Natural killer cell (primary cell): ENCODE data around the gene OR56A4. TPM values are rescaled to one million over a fixed set of nuclear protein-coding genes. Genes with fewer than 3 reads are reported as not detected.
"Not testable (repeated sequence)": the region's sequence is repeated elsewhere in the genome, so short reads cannot be mapped to it uniquely, and the experiment has no call there.

Source experiments
- ATAC-seq, 3 donors: fragments of 150-1000 bp in 2 of 3; fragments of 200-7000 bp in 1 of 3; cut with Tn5 transposase; 1 replicate in 1 of 3; 2 replicates in 2 of 3; pipeline ENCODE4 v1.10.0; 2021; ENCODE audit warnings: mild to moderate bottlenecking in 2 of 3, moderate library complexity in 2 of 3
- DNase-seq, 2 donors: peaks; one replicate each; pipeline versions ENCODE4 v3.0.0 to v3.0.0-alpha.2; 2013 to 2021; ENCODE audit warnings: mixed read lengths in 1 of 2
- H3K27ac ChIP-seq: one replicate; pipeline ENCODE4 v1.5.1; 2013; ENCODE audit warnings: mild to moderate bottlenecking, low read length
- H3K27me3 ChIP-seq: one replicate; pipeline ENCODE4 v1.6.1; 2013; ENCODE audit warnings: low read length; ENCODE audit not compliant: control insufficient read depth, insufficient read depth
- H3K36me3 ChIP-seq: one replicate; pipeline ENCODE4 v1.6.1; 2013; ENCODE audit warnings: low read length; ENCODE audit not compliant: control insufficient read depth, insufficient read depth
- H3K4me1 ChIP-seq: one replicate; pipeline ENCODE4 v1.6.1; 2013; ENCODE audit warnings: low read length; ENCODE audit not compliant: control insufficient read depth, insufficient read depth
- H3K4me3 ChIP-seq: one replicate; pipeline ENCODE4 v1.5.1; 2013; ENCODE audit warnings: low read length
- H3K9me3 ChIP-seq: one replicate; pipeline ENCODE4 v1.6.1; 2013; ENCODE audit warnings: low read length; ENCODE audit not compliant: control insufficient read depth, insufficient read depth
- H3K27ac Mint-ChIP-seq, 2 donors: one replicate each; pipeline ENCODE4 v1.8.0; 2022; ENCODE audit warnings: mild to moderate bottlenecking in 2 of 2, mixed read lengths in 2 of 2, moderate library complexity in 1 of 2
- H3K27me3 Mint-ChIP-seq, 2 donors: one replicate each; pipeline ENCODE4 v1.8.0; 2022; ENCODE audit warnings: low read depth in 2 of 2, mixed read lengths in 2 of 2
- H3K36me3 Mint-ChIP-seq: one replicate; pipeline ENCODE4 v1.8.0; 2022; ENCODE audit warnings: mixed read lengths
- H3K4me1 Mint-ChIP-seq, 2 donors: one replicate each; pipeline ENCODE4 v1.8.0; 2022; ENCODE audit warnings: mixed read lengths in 2 of 2
- H3K4me3 Mint-ChIP-seq: one replicate; pipeline ENCODE4 v1.8.0; 2022; ENCODE audit warnings: mild to moderate bottlenecking, moderate library complexity, mixed read lengths
- H3K9me3 Mint-ChIP-seq, 2 donors: one replicate each; pipeline ENCODE4 v1.8.0; 2022; ENCODE audit warnings: mixed read lengths in 2 of 2
- CTCF ChIP-seq: fragments of 200-600 bp; IDR thresholded peaks from one replicate; pipeline ENCODE4 v1.8.0; 2022; ENCODE audit warnings: antibody characterized with exemption
- WGBS: methylation state at CpG from one replicate; pipeline ENCODE4 v1.1.7; 2013; ENCODE audit warnings: missing lambda C conversion rate; ENCODE audit not compliant: insufficient coverage; 5-methylcytosine and 5-hydroxymethylcytosine counted together
- intact Hi-C: fragments of 100-400 bp; cut with micrococcal nuclease; formaldehyde crosslinking; loops from one replicate; pipeline ENCODE4 v1.14.2; 2022
- total RNA-seq, 4 donors: library from RNA; stranded (reverse); fragments of 120-200 nt in 1 of 4; gene quantifications; one replicate each; pipeline versions ENCODE4 v1.2.3 to v1.2.4, GENCODE V29; 2013 to 2022

Gene OR56A4
- total RNA-seq, 3 donors from 2014 or later (not counting 1 experiment from before 2014, with no cell fraction given): 0.09 to 0.13 (median 0.09) TPM

GRCh38 chr11:5968394-5968793 lies 38.4 kb downstream of the OR56A4 start, which contains the start of gene OR56A5:
OR56A5 (minus strand) TSS chr11:5968494; CDS start chr11:5968494, 0 bp downstream.
- peaks cover 2% of the 10 kb centered on the region for H3K27me3 ChIP-seq
- H3K27ac Mint-ChIP-seq: no peak within 1 kb of the TSS
- intact Hi-C loops: no loop called here
- no peak within 1 kb of the TSS for H3K4me3 Mint-ChIP-seq
- H3K36me3 Mint-ChIP-seq: peaks cover 6% of the 10 kb centered on the region
- ATAC-seq: no peak
- H3K9me3 Mint-ChIP-seq: peaks cover 4 to 8% of the 10 kb centered on the region in 2 donors
- H3K4me3 ChIP-seq: no peak within 1 kb of the TSS
- TF ChIP-seq CTCF: no peak
- peaks cover 13 to 29% of the 10 kb centered on the region in 2 donors for H3K27me3 Mint-ChIP-seq
- H3K9me3 ChIP-seq: no peaks in the 10 kb centered on the region
- DNase-seq: no peak
- no peaks in the 10 kb centered on the region for H3K36me3 ChIP-seq
- no peaks in the 10 kb centered on the region for H3K4me1 ChIP-seq
- no peak within 1 kb of the TSS for H3K27ac ChIP-seq
- H3K4me1 Mint-ChIP-seq: no peaks in the 10 kb centered on the region

- Mint-ChIP-seq H3K9me3 (peaks cover 4 to 10% of the 10 kb centered on the region in 2 donors), H3K36me3 (peaks cover 13% of the 10 kb centered on the region), H3K4me1 (no peaks in the 10 kb centered on the region), H3K4me3 (no peak overlapping the region), H3K27me3 (peaks cover 13 to 29% of the 10 kb centered on the region in 2 donors), H3K27ac (no peak overlapping the region)
- 93% methylated on average over 3 of the region's 3 CpGs for WGBS
- intact Hi-C loops: no loop called here
- DNase-seq: no peak
- no peaks in the 10 kb centered on the region for H3K4me1 ChIP-seq
- H3K36me3 ChIP-seq: no peaks in the 10 kb centered on the region
- peaks cover 2% of the 10 kb centered on the region for H3K27me3 ChIP-seq
- no peak for TF ChIP-seq CTCF
- H3K4me3 ChIP-seq: no peak overlapping the region
- no peaks in the 10 kb centered on the region for H3K9me3 ChIP-seq
- no peak overlapping the region for H3K27ac ChIP-seq
- no peak for ATAC-seq
Observed at GRCh38 chr11:5967708-5968107, 39.0 kb downstream of the OR56A4 start.

- WGBS: 80% methylated on average over 1 of the region's 2 CpGs
- DNase-seq: no peak
- peaks cover 2% of the 10 kb centered on the region for H3K27me3 ChIP-seq
- no peaks in the 10 kb centered on the region for H3K9me3 ChIP-seq
- TF ChIP-seq CTCF: no peak
- H3K27ac ChIP-seq: no peak overlapping the region
- H3K9me3 Mint-ChIP-seq: peaks cover 4 to 10% of the 10 kb centered on the region in 2 donors
- no peak overlapping the region for H3K4me3 ChIP-seq
- no peak overlapping the region for H3K4me3 Mint-ChIP-seq
- intact Hi-C loops: no loop called here
- H3K36me3 Mint-ChIP-seq: peaks cover 13% of the 10 kb centered on the region
- H3K27ac Mint-ChIP-seq: no peak overlapping the region
- no peaks in the 10 kb centered on the region for H3K4me1 Mint-ChIP-seq
- H3K36me3 ChIP-seq: no peaks in the 10 kb centered on the region
- H3K27me3 Mint-ChIP-seq: peaks cover 13 to 29% of the 10 kb centered on the region in 2 donors
- ATAC-seq: no peak
- H3K4me1 ChIP-seq: no peaks in the 10 kb centered on the region
Observed at GRCh38 chr11:5966958-5967357, 39.8 kb downstream of the OR56A4 start.

DNA sequence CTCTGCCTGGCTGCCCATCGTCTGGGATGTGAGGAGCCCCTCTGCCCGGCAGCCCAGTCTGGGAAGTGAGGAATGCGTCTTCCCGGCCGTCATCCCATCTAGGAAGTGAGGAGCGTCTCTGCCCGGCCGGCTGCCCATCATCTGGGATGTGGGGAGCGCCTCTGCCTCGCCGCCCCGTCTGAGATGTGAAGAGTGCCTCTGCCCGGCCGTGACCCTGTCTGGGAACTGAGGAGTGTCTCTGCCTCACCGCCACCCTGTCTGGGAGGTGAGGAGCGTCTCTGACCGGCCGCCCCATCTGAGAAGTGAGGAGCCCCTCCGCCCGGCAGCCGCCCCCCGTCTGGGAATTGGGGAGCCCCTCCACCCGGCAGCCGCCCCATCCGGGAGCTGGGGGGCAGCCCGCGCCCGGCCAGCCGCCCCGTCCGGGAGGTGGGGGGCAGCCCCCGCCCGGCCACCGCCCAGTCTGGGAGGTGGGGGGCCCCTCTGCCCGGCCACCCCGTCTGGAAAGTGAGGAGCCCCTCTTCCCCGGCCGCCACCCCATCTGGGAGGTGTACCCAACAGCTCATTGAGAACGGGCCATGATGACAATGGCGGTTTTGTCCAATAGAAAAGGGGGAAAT lies 45.9 kb downstream of the OR56A4 start:
- H3K4me1 Mint-ChIP-seq, H3K9me3 ChIP-seq, H3K27me3 Mint-ChIP-seq, H3K27ac ChIP-seq, ATAC-seq, intact Hi-C loops, H3K9me3 Mint-ChIP-seq, H3K4me1 ChIP-seq, H3K4me3 Mint-ChIP-seq, H3K36me3 ChIP-seq, H3K4me3 ChIP-seq, H3K27me3 ChIP-seq, DNase-seq, H3K27ac Mint-ChIP-seq: not testable (repeated sequence)
- H3K36me3 Mint-ChIP-seq: peaks cover 13% of the 10 kb centered on the region
- WGBS: 98% methylated on average over 40 of the region's 40 CpGs
